HCT116 (cell line): Measurements from ENCODE around the gene RFX3. TPM values are rescaled to one million over a fixed set of nuclear protein-coding genes. Genes with fewer than 3 reads are reported as not detected.

Source experiments
- ATAC-seq: fragments of 200-7000 bp; cut with Tn5 transposase; 2 replicates; pipeline ENCODE4 v1.9.1; 2020; ENCODE audit warnings: mild to moderate bottlenecking, moderate library complexity
- BruUV-seq: library from RNA; stranded (reverse); fragments of 400-500 nt; replicated peaks from 2 replicates; lab custom pipeline; 2021; lab: Mats Ljungman, UMichigan
- CTCF ChIA-PET: fragments of 300-600 bp; sonication (Branson Sonifier 250); formaldehyde crosslinking; loops from one replicate; lab custom pipeline; 2021; ENCODE audit warnings: antibody characterized with exemption; lab: Charles Lee
- POLR2A ChIA-PET: fragments of 300-600, 350-600 bp; sonication (Branson Sonifier 250); formaldehyde crosslinking; loops from one replicate; lab custom pipeline; 2021; ENCODE audit warnings: antibody characterized with exemption; lab: Charles Lee
- RAD21 ChIA-PET, 2 experiments: fragments of 300-600 bp; sonication (Branson Sonifier 250); formaldehyde crosslinking; loops; one replicate each; lab custom pipeline; 2023; ENCODE audit warnings: low total read pairs in 2 of 2; ENCODE audit not compliant: uncharacterized antibody in 2 of 2, unreplicated experiment in 2 of 2, low non-redundant PET in 1 of 2; lab: Charles Lee
- DNase-seq: peaks from one replicate; pipeline ENCODE4 v3.0.0-alpha.2; 2010; ENCODE audit warnings: low read depth, low spot score
- H2AFZ ChIP-seq: fragments of 200-600 bp; shearing (Covaris generic), sonication (generic); 2 replicates; pipeline ENCODE4 v1.6.1; 2017; ENCODE audit warnings: low read depth, mixed run types, mixed read lengths, antibody characterized with exemption, low read length; ENCODE audit not compliant: poor library complexity, severe bottlenecking
- H3K27ac ChIP-seq: 2 replicates; pipeline ENCODE4 v1.5.1; 2012; ENCODE audit warnings: low read depth, low read length
- H3K27me3 ChIP-seq: fragments of 200-600 bp; sonication (generic); 2 replicates; pipeline ENCODE4 v1.6.1; 2016; ENCODE audit warnings: mixed run types, low read length, mixed read lengths; ENCODE audit not compliant: insufficient read depth
- H3K36me3 ChIP-seq, 2 experiments: fragments of 200-500 bp in 1 of 2; fragments of 200-600 bp in 1 of 2; sonication (Bioruptor generic) in 1 of 2; sonication (generic) in 1 of 2; 2 replicates each; pipeline versions ENCODE4 v1.5.1 to v1.6.1; 2014 to 2016; ENCODE audit warnings: low read length in 2 of 2, inconsistent platforms in 1 of 2, mixed read lengths in 1 of 2, mixed run types in 1 of 2; ENCODE audit not compliant: insufficient read depth in 2 of 2, control insufficient read depth in 1 of 2
- H3K4me1 ChIP-seq, 2 experiments: fragments of 200-600 bp in 1 of 2; sonication (generic) in 1 of 2; 2 replicates each; pipeline versions ENCODE4 v1.5.1 to v1.6.1; 2012 to 2017; ENCODE audit warnings: low read length in 2 of 2, inconsistent platforms in 1 of 2, mild to moderate bottlenecking in 1 of 2, mixed read lengths in 1 of 2, mixed run types in 1 of 2, moderate library complexity in 1 of 2; ENCODE audit not compliant: insufficient read depth in 2 of 2, control insufficient read depth in 1 of 2
- H3K4me2 ChIP-seq: fragments of 200-600 bp; sonication (generic); 2 replicates; pipeline ENCODE4 v1.6.1; 2017; ENCODE audit warnings: mixed run types, low read length, mixed read lengths
- H3K4me3 ChIP-seq, 2 experiments: fragments of 200-600 bp in 1 of 2; sonication (generic) in 1 of 2; replicated peaks in 1 of 2; 2 replicates each; pipeline ENCODE4 v1.5.1; 2011 to 2016; ENCODE audit warnings: low read length in 2 of 2, control low read depth in 1 of 2, low read depth in 1 of 2, mild to moderate bottlenecking in 1 of 2, mixed read lengths in 1 of 2, mixed run types in 1 of 2
- H3K79me2 ChIP-seq: fragments of 200-600 bp; sonication (generic); 2 replicates; pipeline ENCODE4 v1.6.1; 2017; ENCODE audit warnings: mild to moderate bottlenecking, mixed run types, low read length, moderate library complexity, mixed read lengths; ENCODE audit not compliant: insufficient read depth
- H3K9ac ChIP-seq: fragments of 200-600 bp; sonication (generic); 2 replicates; pipeline ENCODE4 v1.6.1; 2016; ENCODE audit warnings: low read length, mixed read lengths
- H3K9me2 ChIP-seq: fragments of 200-600 bp; sonication (generic), shearing (Covaris generic); 2 replicates; pipeline ENCODE4 v1.6.1; 2017; ENCODE audit warnings: mixed run types, mild to moderate bottlenecking, moderate library complexity; ENCODE audit not compliant: insufficient read depth
- H3K9me3 ChIP-seq, 2 experiments: fragments of 200-500 bp in 1 of 2; fragments of 200-600 bp in 1 of 2; sonication (Bioruptor generic) in 1 of 2; sonication (generic) in 1 of 2; 2 replicates each; pipeline ENCODE4 v1.6.1; 2014 to 2017; ENCODE audit warnings: low read length in 2 of 2, mixed read lengths in 2 of 2, inconsistent platforms in 1 of 2, low read depth in 1 of 2, mild to moderate bottlenecking in 1 of 2, mixed run types in 1 of 2, moderate library complexity in 1 of 2; ENCODE audit not compliant: control insufficient read depth in 1 of 2, insufficient read depth in 1 of 2
- H4K20me1 ChIP-seq: fragments of 200-600 bp; sonication (generic), shearing (Covaris generic); 2 replicates; pipeline ENCODE4 v1.6.1; 2017; ENCODE audit warnings: mixed run types, mild to moderate bottlenecking, moderate library complexity; ENCODE audit not compliant: insufficient read depth
- EGR1 ChIP-seq: IDR thresholded peaks from 2 replicates; pipeline ENCODE4 v1.6.1; 2012; ENCODE audit warnings: low read depth
- ELF1 ChIP-seq: IDR thresholded peaks from 2 replicates; pipeline ENCODE4 v1.6.1; 2012; ENCODE audit warnings: low read depth, borderline replicate concordance
- EZH2phosphoT487 ChIP-seq: fragments of 200-600 bp; IDR thresholded peaks from 2 replicates; pipeline ENCODE4 v1.6.1; 2018; ENCODE audit warnings: antibody characterized with exemption, borderline replicate concordance
- JUND ChIP-seq: IDR thresholded peaks from 2 replicates; pipeline ENCODE4 v1.6.1; 2012
- POLR2A ChIP-seq: IDR thresholded peaks from 2 replicates; pipeline ENCODE4 v1.7.0; 2011; ENCODE audit warnings: borderline replicate concordance; ENCODE audit not compliant: insufficient read depth, insufficient read length; ENCODE audit errors: extremely low read depth
- REST ChIP-seq: IDR thresholded peaks from 2 replicates; pipeline ENCODE4 v1.6.1; 2012; ENCODE audit warnings: low read depth
- SRF ChIP-seq: IDR thresholded peaks from 2 replicates; pipeline ENCODE4 v1.6.1; 2012; ENCODE audit warnings: low read depth
- ZBTB33 ChIP-seq: IDR thresholded peaks from 2 replicates; pipeline ENCODE4 v1.6.1; 2011; ENCODE audit warnings: mild to moderate bottlenecking, low read length, moderate library complexity; ENCODE audit not compliant: insufficient replicate concordance; ENCODE audit errors: extremely low read depth
- ZNF274 ChIP-seq: fragments of 200-500 bp; sonication (Bioruptor generic); IDR thresholded peaks from 2 replicates; pipeline ENCODE4 v1.6.1; 2014; ENCODE audit warnings: mild to moderate bottlenecking, low read depth, low read length, inconsistent platforms
- intact Hi-C: fragments of 100-400 bp; cut with micrococcal nuclease; formaldehyde crosslinking; loops from 2 replicates; pipeline ENCODE4 v1.10.0; 2022
- total RNA-seq: library from RNA; stranded (reverse); gene quantifications from one replicate; pipeline ENCODE4 v1.2.1, GENCODE V29; 2021; ENCODE audit not compliant: unreplicated experiment

Gene RFX3
- total RNA-seq, 1 experiment from 2014 or later, result 11.8 TPM

- DNase-seq (no peak), ATAC-seq (no peak)
- Histone ChIP-seq H3K9me2 (peaks cover 4% of the 10 kb centered on the region; the same call in 1 of the 2 replicates), H3K36me3 (no peaks in the 10 kb centered on the region), H3K4me3 (no peak overlapping the region), H4K20me1 (no peaks in the 10 kb centered on the region), H3K9me3 (no peaks in the 10 kb centered on the region), H3K27me3 (no peaks in the 10 kb centered on the region), H2AFZ (no peak overlapping the region), H3K27ac (no peak overlapping the region), H3K79me2 (no peaks in the 10 kb centered on the region), H3K9ac (no peak overlapping the region), H3K4me2 (no peak overlapping the region), H3K4me1 (no peaks in the 10 kb centered on the region)
- ChIA-PET RAD21 (no interaction called here), POLR2A (no interaction called here), CTCF (no interaction called here)
- intact Hi-C loops, result no loop called here
- no TSS peak for BruUV-seq
- TF ChIP-seq ZNF274, result no peak
- no peak for TF ChIP-seq ELF1
- no peak for TF ChIP-seq JUND
These were observed 139.9 kb downstream of the RFX3 start for GRCh38 chr9:3385871-3386270.

GRCh38 chr9:3371842-3372241, 154.0 kb downstream of the RFX3 start:
- no peak for ATAC-seq
- Histone ChIP-seq H3K9me2 (0 out of 2 replicates have a peak, but pooled peaks cover 3% of the 10 kb centered on the region), H3K9ac (no peak overlapping the region), H3K27me3 (no peaks in the 10 kb centered on the region), H3K4me3 (no peak overlapping the region), H3K4me2 (no peak overlapping the region), H3K79me2 (no peaks in the 10 kb centered on the region), H3K27ac (no peak overlapping the region), H3K36me3 (no peaks in the 10 kb centered on the region), H3K9me3 (no peaks in the 10 kb centered on the region), H3K4me1 (no peaks in the 10 kb centered on the region), H4K20me1 (no peaks in the 10 kb centered on the region), H2AFZ (no peak overlapping the region)
- intact Hi-C loops, result no loop called here
- ChIA-PET RAD21 (no interaction called here), POLR2A (no interaction called here), CTCF (interaction anchor here (2.3 kb wide), 1 partner anchor 70 kb away, joined by 5 read pairs; no protein-coding TSS in a partner anchor)
- no TSS peak for BruUV-seq
- TF ChIP-seq JUND, result no peak
- TF ChIP-seq REST, result no peak
- no peak for TF ChIP-seq ZNF274
- no peak for TF ChIP-seq SRF
- TF ChIP-seq EGR1, result no peak
- TF ChIP-seq EZH2phosphoT487, result no peak
- TF ChIP-seq ZBTB33, result no peak
- no peak for TF ChIP-seq POLR2A
- no peak for TF ChIP-seq ELF1
- no peak for DNase-seq
